ENCODE data around the gene IGFL4. TPM values are rescaled to one million over a fixed set of nuclear protein-coding genes. Genes with fewer than 3 reads are reported as not detected.

Gene IGFL4
- total and polyA plus RNA-seq, 9 of the 15 experiments (the other 6 are each of a cell fraction or from before 2014, with no cell fraction given), result not detected

- TF ChIP-seq ZNF174 (CRISPR knock-in tag; IDR thresholded peaks at IDR 0.05) (no peak), ETS1 (conservative IDR thresholded peaks at IDR 0.05; ENCODE audit: control insufficient read depth, low read depth, low read length) (no peak), GABPA (tag; conservative IDR thresholded peaks at IDR 0.05; ENCODE audit: low read depth) (peak; percentile 89), ZBTB34 (CRISPR knock-in tag; IDR thresholded peaks at IDR 0.05) (no peak), TAL1 (IDR thresholded peaks at IDR 0.05) (no peak), C11orf30 (IDR thresholded peaks at IDR 0.05; ENCODE audit: low read depth) (no peak), IRF1 (CRISPR knock-in tag; IDR thresholded peaks at IDR 0.05; ENCODE audit: borderline replicate concordance) (no peak), CBX8 (IDR thresholded peaks at IDR 0.05; ENCODE audit: borderline replicate concordance, extremely low read depth, low read depth, low read length, poor library complexity, severe bottlenecking) (no peak), HNRNPUL1 (IDR thresholded peaks at IDR 0.05; ENCODE audit: low read length) (no peak), SMAD4 (CRISPR knock-in tag; conservative IDR thresholded peaks at IDR 0.05) (no peak), ETV5 (CRISPR knock-in tag; IDR thresholded peaks at IDR 0.05; ENCODE audit: low read depth) (no peak), NR2C1 (IDR thresholded peaks at IDR 0.05) (0 out of 2 replicates have a peak, but pooled peaks have one; percentile 32), NR2C1 (tag; IDR thresholded peaks at IDR 0.05) (0 out of 2 replicates have a peak, but pooled peaks have one; percentile 8), ZNF212 (CRISPR knock-in tag; IDR thresholded peaks at IDR 0.05) (no peak), KDM4B (IDR thresholded peaks at IDR 0.05; ENCODE audit: borderline replicate concordance in 2 of 2, low read depth in 1 of 2) (no peak), KAT7 (CRISPR knock-in tag; IDR thresholded peaks at IDR 0.05; ENCODE audit: borderline replicate concordance) (no peak), ZNF41 (CRISPR knock-in tag; conservative IDR thresholded peaks at IDR 0.05) (no peak), ZNF76 (CRISPR knock-in tag; IDR thresholded peaks at IDR 0.05; ENCODE audit: borderline replicate concordance) (no peak), HDGF (IDR thresholded peaks at IDR 0.05) (no peak), NR3C1 (CRISPR knock-in tag; IDR thresholded peaks at IDR 0.05) (no peak), ZC3H11A (IDR thresholded peaks at IDR 0.05; ENCODE audit: low read depth, low read length) (no peak), BHLHE40 (IDR thresholded peaks at IDR 0.05; ENCODE audit: low read length) (no peak), ATF6 (CRISPR knock-in tag; IDR thresholded peaks at IDR 0.05) (no peak), ESRRA (IDR thresholded peaks at IDR 0.05; ENCODE audit: borderline replicate concordance, low read depth) (peak; percentile 19; the same call in 1 of the 2 replicates), PHF21A (IDR thresholded peaks at IDR 0.05; ENCODE audit: borderline replicate concordance, low read depth) (no peak)
Measured at GRCh38 chr19:45994998-45995714, 45.6 kb downstream of the IGFL4 start, which contains the start of gene CCDC61 (continued).
